Choroid plexus epithelial cell (primary cell): Measurements from ENCODE around the gene ITGB3.

Experiments
- DNase-seq: peaks from one replicate; pipeline ENCODE4 v3.0.0-alpha.2; 2010; ENCODE audit warnings: low read depth
- H3K4me3 ChIP-seq: 2 replicates; pipeline ENCODE4 v1.5.1; 2011; ENCODE audit warnings: low read depth, mild to moderate bottlenecking, control low read depth, low read length, moderate library complexity
- CTCF ChIP-seq: conservative IDR thresholded peaks from 2 replicates; pipeline ENCODE4 v1.5.1; 2011; ENCODE audit warnings: low read depth, mild to moderate bottlenecking, control low read depth, inconsistent platforms, low read length, moderate library complexity

ITGB3 gene

GRCh38 chr17:47292206-47292605 lies 38.6 kb downstream of the ITGB3 start:
- DNase-seq, result no peak
- H3K4me3 ChIP-seq, result no peak overlapping the region
- TF ChIP-seq CTCF, result no peak

GRCh38 chr17:47295037-47295873 lies 41.6 kb downstream of the ITGB3 start:
- H3K4me3 ChIP-seq, result no peak overlapping the region
- no peak for DNase-seq
- no peak for TF ChIP-seq CTCF

- no peak overlapping the region for H3K4me3 ChIP-seq
- DNase-seq, result no peak
- TF ChIP-seq CTCF, result no peak
Measured at GRCh38 chr17:47295874-47296255, 42.2 kb downstream of the ITGB3 start.

GRCh38 chr17:47297661-47298400 lies 44.2 kb downstream of the ITGB3 start:
- peak; percentile 47 for DNase-seq
- no peak overlapping the region for H3K4me3 ChIP-seq
- TF ChIP-seq CTCF, result no peak

DNA sequence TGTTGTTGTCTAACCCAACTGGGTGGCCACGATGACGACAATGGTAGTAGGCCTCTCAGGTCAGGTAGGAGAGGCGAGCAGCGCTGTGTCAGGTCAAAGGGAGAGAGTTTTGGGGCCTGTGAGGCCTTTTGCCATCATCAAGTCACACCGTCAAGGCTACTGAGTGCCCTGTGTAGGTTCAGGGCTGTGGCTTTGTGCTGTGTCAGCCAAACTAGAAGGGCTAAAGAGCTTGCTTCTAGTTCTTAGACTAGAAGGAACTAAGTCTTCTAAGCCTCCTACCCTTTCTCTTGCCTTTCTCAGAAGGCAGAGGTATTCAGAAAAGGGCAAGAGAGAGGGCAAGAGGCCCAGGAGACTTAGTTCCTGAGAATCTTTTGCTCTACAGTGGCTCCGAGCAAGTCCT lies 45.1 kb downstream of the ITGB3 start:
- no peak for TF ChIP-seq CTCF
- H3K4me3 ChIP-seq, result no peak overlapping the region
- no peak for DNase-seq

DNA sequence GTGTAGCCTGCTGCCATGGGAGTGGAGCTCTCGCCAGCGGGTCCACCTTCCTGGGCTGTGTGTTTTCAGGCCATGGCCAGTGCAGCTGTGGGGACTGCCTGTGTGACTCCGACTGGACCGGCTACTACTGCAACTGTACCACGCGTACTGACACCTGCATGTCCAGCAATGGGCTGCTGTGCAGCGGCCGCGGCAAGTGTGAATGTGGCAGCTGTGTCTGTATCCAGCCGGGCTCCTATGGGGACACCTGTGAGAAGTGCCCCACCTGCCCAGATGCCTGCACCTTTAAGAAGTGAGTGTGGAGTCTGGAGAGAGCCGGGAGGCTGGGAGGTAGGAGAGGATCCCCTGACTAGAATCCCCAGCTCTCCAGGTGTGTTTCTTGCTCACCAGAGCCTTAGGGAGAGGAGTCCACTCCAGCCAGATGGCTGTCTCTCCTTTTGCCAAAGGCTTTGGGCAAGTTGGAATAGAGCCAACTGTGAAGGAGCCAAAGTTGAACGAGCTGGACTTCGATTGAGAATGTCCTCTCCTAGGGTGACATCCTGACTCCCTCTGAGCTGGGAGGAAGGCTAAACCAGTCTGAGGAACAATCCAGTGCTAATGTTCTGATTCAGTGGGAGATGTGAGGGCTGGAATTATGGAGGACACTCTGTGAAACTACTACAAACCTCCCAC lies 45.7 kb downstream of the ITGB3 start:
- DNase-seq, result no peak
- no peak for TF ChIP-seq CTCF
- H3K4me3 ChIP-seq, result no peak overlapping the region
